Stimulated activated CD4-positive, alpha-beta T cell treated with anti-CD3 and anti-CD28 coated beads, Interleukin-15, amount 100 ng/mL, for 48 hours (primary cell): ENCODE data around the gene CLCN7.
"Not testable (repeated sequence)": the region's sequence is repeated elsewhere in the genome, so short reads cannot be mapped to it uniquely, and the experiment has no call there.

Source experiments
- DNase-seq, 2 donors: peaks; one replicate each; pipeline ENCODE4 v3.0.0-alpha.2; 2020; ENCODE audit warnings: low read depth in 2 of 2

The CLCN7 gene

GRCh38 chr16:1446296-1447080 is 28.3 kb downstream of the CLCN7 start:
- DNase-seq: no peak

GRCh38 chr16:1445518-1446203 is 29.2 kb downstream of the CLCN7 start:
- DNase-seq: no peak

- DNase-seq: no peak
These were observed 29.9 kb downstream of the CLCN7 start for GRCh38 chr16:1444730-1445517.

GRCh38 chr16:1443980-1444729 is 30.7 kb downstream of the CLCN7 start, which contains the start of gene CCDC154:
Gene CCDC154, minus strand, starts transcription at chr16:1444556. Its CDS starts 234 bp downstream, at chr16:1444322.
- no peak for DNase-seq

GRCh38 chr16:1443403-1443973 is 31.3 kb downstream of the CLCN7 start:
- no peak for DNase-seq

GRCh38 chr16:1442697-1443096 is 32.1 kb downstream of the CLCN7 start:
- no peak for DNase-seq

- no peak for DNase-seq
These were observed 33.4 kb downstream of the CLCN7 start for GRCh38 chr16:1441391-1441829.

GRCh38 chr16:1439699-1440074 is 35.1 kb downstream of the CLCN7 start:
- not testable (repeated sequence) for DNase-seq

- no peak for DNase-seq
These were observed 35.6 kb downstream of the CLCN7 start for GRCh38 chr16:1439058-1439698.

- DNase-seq: no peak
These were observed 36.4 kb downstream of the CLCN7 start for GRCh38 chr16:1438229-1439057.

- no peak for DNase-seq
These were observed 37.2 kb downstream of the CLCN7 start for GRCh38 chr16:1437606-1438005.

- no peak for DNase-seq
These were observed 38.0 kb downstream of the CLCN7 start for GRCh38 chr16:1436731-1437355.

GRCh38 chr16:1435921-1436697 is 38.7 kb downstream of the CLCN7 start:
- no peak for DNase-seq

GRCh38 chr16:1434644-1435592 is 39.9 kb downstream of the CLCN7 start:
- DNase-seq: no peak

GRCh38 chr16:1433756-1434155 is 41.1 kb downstream of the CLCN7 start:
- DNase-seq: no peak

GRCh38 chr16:1433263-1433560 is 41.6 kb downstream of the CLCN7 start:
- no peak for DNase-seq

- no peak for DNase-seq
These were observed 42.2 kb downstream of the CLCN7 start for GRCh38 chr16:1432388-1433262.
